ENCODE data around the gene MC1R.
"Not testable (repeated sequence)": the region's sequence is repeated elsewhere in the genome, so short reads cannot be mapped to it uniquely, and the experiment has no call there.

The MC1R gene

GRCh38 chr16:89909777-89910716 is 8.6 kb upstream of the MC1R start:
- H3K4me1 ChIP-seq (ENCODE audit: control insufficient read depth, insufficient read depth, low read length), result peaks cover 4% of the 10 kb centered on the region
- no peak overlapping the region for H3K9ac ChIP-seq (ENCODE audit: low read depth, low read length)
- no peak overlapping the region for H3K4me2 ChIP-seq (ENCODE audit: low read length)
- H3K27me3 ChIP-seq (ENCODE audit: control insufficient read depth, insufficient read depth, low read length), result no peaks in the 10 kb centered on the region
- H3K9me3 ChIP-seq (replicated peaks; ENCODE audit: low read length), result no peaks in the 10 kb centered on the region
- H3K36me3 ChIP-seq (ENCODE audit: insufficient read depth, low read length), result peaks cover 55% of the 10 kb centered on the region
- H3K4me3 ChIP-seq (ENCODE audit: low read length), result no peak overlapping the region

GRCh38 chr16:89910717-89911354 is 7.8 kb upstream of the MC1R start:
- Histone ChIP-seq H3K9ac (ENCODE audit: low read depth, low read length) (no peak overlapping the region), H3K4me3 (ENCODE audit: low read length) (no peak overlapping the region), H3K4me2 (ENCODE audit: low read length) (no peak overlapping the region), H3K9me3 (replicated peaks; ENCODE audit: low read length) (no peaks in the 10 kb centered on the region), H3K4me1 (ENCODE audit: control insufficient read depth, insufficient read depth, low read length) (peaks cover 4% of the 10 kb centered on the region), H3K36me3 (ENCODE audit: insufficient read depth, low read length) (peaks cover 48% of the 10 kb centered on the region), H3K27me3 (ENCODE audit: control insufficient read depth, insufficient read depth, low read length) (no peaks in the 10 kb centered on the region)

GRCh38 chr16:89911375-89911774 is 7.3 kb upstream of the MC1R start:
- H3K27me3 ChIP-seq (ENCODE audit: control insufficient read depth, insufficient read depth, low read length), result no peaks in the 10 kb centered on the region
- H3K9me3 ChIP-seq (replicated peaks; ENCODE audit: low read length), result no peaks in the 10 kb centered on the region
- H3K36me3 ChIP-seq (ENCODE audit: insufficient read depth, low read length), result peaks cover 43% of the 10 kb centered on the region
- H3K4me2 ChIP-seq (ENCODE audit: low read length), result no peak overlapping the region
- no peak overlapping the region for H3K9ac ChIP-seq (ENCODE audit: low read depth, low read length)
- no peak overlapping the region for H3K4me3 ChIP-seq (ENCODE audit: low read length)
- peaks cover 4% of the 10 kb centered on the region for H3K4me1 ChIP-seq (ENCODE audit: control insufficient read depth, insufficient read depth, low read length)

- Histone ChIP-seq H3K4me3 (ENCODE audit: low read length) (no peak overlapping the region), H3K9me3 (replicated peaks; ENCODE audit: low read length) (no peaks in the 10 kb centered on the region), H3K27me3 (ENCODE audit: control insufficient read depth, insufficient read depth, low read length) (no peaks in the 10 kb centered on the region), H3K4me2 (ENCODE audit: low read length) (no peak overlapping the region), H3K4me1 (ENCODE audit: control insufficient read depth, insufficient read depth, low read length) (peaks cover 4% of the 10 kb centered on the region), H3K9ac (ENCODE audit: low read depth, low read length) (no peak overlapping the region), H3K36me3 (ENCODE audit: insufficient read depth, low read length) (peaks cover 36% of the 10 kb centered on the region)
These were observed 6.5 kb upstream of the MC1R start for GRCh38 chr16:89912143-89912542.

GRCh38 chr16:89912627-89913026 is 6.0 kb upstream of the MC1R start:
- H3K9ac ChIP-seq (ENCODE audit: low read depth, low read length), result no peak overlapping the region
- peaks cover 36% of the 10 kb centered on the region for H3K36me3 ChIP-seq (ENCODE audit: insufficient read depth, low read length)
- H3K9me3 ChIP-seq (replicated peaks; ENCODE audit: low read length), result no peaks in the 10 kb centered on the region
- H3K27me3 ChIP-seq (ENCODE audit: control insufficient read depth, insufficient read depth, low read length), result no peaks in the 10 kb centered on the region
- no peak overlapping the region for H3K4me2 ChIP-seq (ENCODE audit: low read length)
- peaks cover 9% of the 10 kb centered on the region for H3K4me1 ChIP-seq (ENCODE audit: control insufficient read depth, insufficient read depth, low read length)
- H3K4me3 ChIP-seq (ENCODE audit: low read length), result no peak overlapping the region

GRCh38 chr16:89913408-89914387 is 5.0 kb upstream of the MC1R start:
- Histone ChIP-seq H3K9me3 (replicated peaks; ENCODE audit: low read length) (no peaks in the 10 kb centered on the region), H3K4me1 (ENCODE audit: control insufficient read depth, insufficient read depth, low read length) (peaks cover 20% of the 10 kb centered on the region), H3K9ac (ENCODE audit: low read depth, low read length) (no peak overlapping the region), H3K36me3 (ENCODE audit: insufficient read depth, low read length) (peaks cover 36% of the 10 kb centered on the region), H3K27me3 (ENCODE audit: control insufficient read depth, insufficient read depth, low read length) (no peaks in the 10 kb centered on the region), H3K4me2 (ENCODE audit: low read length) (no peak overlapping the region), H3K4me3 (ENCODE audit: low read length) (no peak overlapping the region)

GRCh38 chr16:89914642-89915285 is 3.9 kb upstream of the MC1R start:
- H3K36me3 ChIP-seq (ENCODE audit: insufficient read depth, low read length), result peaks cover 27% of the 10 kb centered on the region
- not testable (repeated sequence) for H3K9me3 ChIP-seq (replicated peaks; ENCODE audit: low read length); H3K4me3 ChIP-seq (ENCODE audit: low read length); H3K4me2 ChIP-seq (ENCODE audit: low read length); H3K9ac ChIP-seq (ENCODE audit: low read depth, low read length); H3K27me3 ChIP-seq (ENCODE audit: control insufficient read depth, insufficient read depth, low read length)
- H3K4me1 ChIP-seq (ENCODE audit: control insufficient read depth, insufficient read depth, low read length), result peaks cover 31% of the 10 kb centered on the region

GRCh38 chr16:89915303-89916232 is 3.1 kb upstream of the MC1R start:
- H3K36me3 ChIP-seq (ENCODE audit: insufficient read depth, low read length), result peaks cover 20% of the 10 kb centered on the region
- peaks cover 35% of the 10 kb centered on the region for H3K4me1 ChIP-seq (ENCODE audit: control insufficient read depth, insufficient read depth, low read length)
- no peaks in the 10 kb centered on the region for H3K27me3 ChIP-seq (ENCODE audit: control insufficient read depth, insufficient read depth, low read length)
- no peaks in the 10 kb centered on the region for H3K9me3 ChIP-seq (replicated peaks; ENCODE audit: low read length)
- H3K9ac ChIP-seq (ENCODE audit: low read depth, low read length), result no peak overlapping the region
- no peak overlapping the region for H3K4me3 ChIP-seq (ENCODE audit: low read length)
- H3K4me2 ChIP-seq (ENCODE audit: low read length), result no peak overlapping the region

GRCh38 chr16:89917773-89918452 is 749 bp upstream of the MC1R start:
- peak overlapping the region; percentile 67 for H3K4me3 ChIP-seq (ENCODE audit: low read length)
- peaks cover 51% of the 10 kb centered on the region for H3K4me1 ChIP-seq (ENCODE audit: control insufficient read depth, insufficient read depth, low read length)

More at GRCh38 chr16:89917773-89918452, 749 bp upstream of the MC1R start:
- Histone ChIP-seq H3K4me2 (ENCODE audit: low read length) (peak overlapping the region; percentile 84), H3K27me3 (ENCODE audit: control insufficient read depth, insufficient read depth, low read length) (no peaks in the 10 kb centered on the region), H3K36me3 (ENCODE audit: insufficient read depth, low read length) (no peaks in the 10 kb centered on the region), H3K9me3 (replicated peaks; ENCODE audit: low read length) (no peaks in the 10 kb centered on the region), H3K9ac (ENCODE audit: low read depth, low read length) (peak overlapping the region; percentile 55)
